HG03520 (cell line): ENCODE data around the gene ORAI3.
A peak's percentile ranks its signal among the peaks of the same experiment; 100 is the strongest.

ENCODE experiments used
- ATAC-seq: cut with Tn5 transposase; IDR thresholded peaks from one replicate; pipeline ENCODE4 v1.9.1; 2021; ENCODE audit warnings: mild to moderate bottlenecking, moderate library complexity; ENCODE audit not compliant: unreplicated experiment

Gene ORAI3

DNA sequence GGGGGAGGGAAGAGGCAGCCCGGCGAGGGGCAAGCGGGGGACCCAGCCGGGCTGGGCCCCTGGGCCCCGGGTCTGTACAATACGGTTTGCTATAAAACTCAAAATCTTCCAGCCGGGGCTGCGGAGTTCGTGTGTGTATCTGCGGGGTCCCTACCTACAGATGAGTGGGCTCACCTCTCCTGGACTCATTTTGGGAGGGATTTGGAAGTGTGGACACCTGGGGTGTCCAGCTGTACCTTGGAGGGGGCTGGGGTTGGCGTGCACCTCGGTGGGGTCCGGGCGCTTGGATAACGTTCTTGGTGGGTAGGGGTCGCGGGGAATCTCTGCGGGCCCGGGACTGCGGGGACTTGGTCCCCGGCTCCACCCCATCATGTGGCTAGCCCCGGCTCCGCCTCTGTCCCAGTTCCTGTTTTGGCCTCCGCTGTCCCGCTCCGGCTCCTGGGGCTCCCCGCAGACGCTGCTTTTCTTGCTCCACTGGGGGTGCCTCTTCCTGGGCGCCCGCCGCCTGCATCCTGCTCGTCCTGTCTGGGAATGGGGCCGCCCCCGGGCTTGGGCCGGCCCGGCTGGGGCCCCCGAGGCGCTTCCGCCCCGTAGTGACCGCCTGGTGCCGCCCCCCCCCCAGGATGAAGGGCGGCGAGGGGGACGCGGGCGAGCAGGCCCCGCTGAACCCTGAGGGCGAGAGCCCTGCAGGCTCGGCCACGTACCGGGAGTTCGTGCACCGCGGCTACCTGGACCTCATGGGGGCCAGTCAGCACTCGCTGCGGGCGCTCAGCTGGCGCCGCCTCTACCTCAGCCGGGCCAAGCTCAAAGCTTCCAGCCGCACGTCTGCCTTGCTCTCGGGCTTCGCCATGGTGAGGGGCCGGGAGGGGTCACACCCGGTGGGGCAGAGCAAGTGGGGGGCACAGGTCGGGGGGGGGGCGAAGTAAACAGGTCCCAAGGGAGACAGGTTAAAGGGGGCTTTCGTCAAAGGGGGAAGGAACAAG is at the start of gene ORAI3:
Gene ORAI3 (plus strand): TSS at position 402 of the 983 bp plus-strand sequence. CDS start 222 bp downstream, at position 624.
- peak; percentile 65 for ATAC-seq

DNA sequence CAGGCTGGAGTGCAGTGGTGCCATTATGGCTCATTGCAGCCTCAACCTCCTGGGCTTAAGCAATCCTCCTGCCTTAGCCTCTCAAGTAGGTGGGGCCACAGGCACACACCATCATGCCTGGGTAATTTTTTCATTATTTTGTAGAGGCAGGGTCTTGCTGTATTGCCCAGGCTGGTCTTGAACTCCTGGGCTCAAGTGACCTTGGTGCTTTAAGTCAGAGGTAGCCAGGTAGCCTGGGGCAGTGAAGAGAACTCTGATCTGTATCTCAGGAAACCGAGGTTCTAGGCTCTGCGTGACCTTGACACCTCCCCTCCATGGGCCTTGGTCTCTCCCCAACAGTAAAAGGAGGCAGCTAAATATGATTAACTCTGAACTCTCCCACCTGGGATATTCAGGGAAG is 49.1 kb upstream of the ORAI3 start:
- ATAC-seq: no peak

DNA sequence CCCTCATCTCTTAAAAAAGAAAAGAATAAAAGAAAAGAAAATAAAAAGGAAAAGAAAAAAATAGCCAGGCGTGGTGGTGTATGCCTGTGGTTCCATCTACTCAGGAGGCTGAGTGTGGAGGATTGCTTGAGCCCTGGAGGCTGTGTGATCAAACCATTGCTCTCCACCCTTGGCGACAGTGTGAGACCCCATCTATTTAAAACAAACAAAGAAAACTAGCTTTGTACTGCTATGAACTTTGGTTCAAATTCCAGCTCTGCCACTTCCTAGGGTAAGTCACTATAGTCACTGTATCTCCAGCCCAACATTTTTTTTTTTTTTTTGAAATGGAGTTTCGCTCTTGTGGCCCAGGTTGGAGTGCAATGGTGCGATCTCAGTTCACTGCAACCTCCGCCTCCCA is 48.3 kb upstream of the ORAI3 start:
- ATAC-seq: no peak

DNA sequence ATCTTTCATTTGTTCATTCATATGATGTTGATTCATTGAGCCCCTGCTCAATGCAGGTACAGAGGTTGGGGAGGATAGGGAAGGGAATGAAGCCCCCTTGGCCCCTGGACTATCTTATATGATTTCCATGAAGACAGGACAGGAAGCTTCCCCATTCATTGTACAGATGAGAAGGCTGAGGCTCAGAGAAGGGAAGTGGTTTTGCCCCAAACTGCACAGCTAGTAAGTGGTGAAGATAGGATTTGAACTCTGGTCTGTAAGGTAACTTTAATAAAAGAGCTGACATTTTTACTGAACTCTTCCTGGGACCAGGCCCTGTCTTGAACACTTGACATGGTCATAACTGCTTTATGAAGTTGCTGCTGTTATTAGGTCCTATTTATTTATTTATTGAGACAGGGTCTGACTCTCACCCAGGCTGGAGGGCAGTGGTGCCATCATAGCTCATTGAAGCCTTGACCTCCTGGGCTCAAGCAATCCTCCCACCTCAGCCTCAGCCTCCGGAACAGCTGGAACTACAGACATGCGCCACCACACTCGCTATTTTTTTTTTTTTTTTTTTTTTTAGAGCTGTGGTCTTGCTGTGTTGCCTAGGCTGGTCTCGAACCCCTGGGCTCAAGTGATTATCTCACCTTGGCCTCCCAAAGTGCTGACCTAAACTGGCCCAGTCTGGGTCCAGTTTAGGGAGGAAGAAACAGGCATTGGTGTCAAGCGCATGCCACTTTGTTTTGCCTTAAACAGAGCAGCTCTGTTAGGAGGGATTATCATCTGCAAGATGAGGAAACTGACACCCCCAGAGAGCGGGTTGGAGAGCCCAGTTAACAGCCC is 47.5 kb upstream of the ORAI3 start:
- no peak for ATAC-seq

DNA sequence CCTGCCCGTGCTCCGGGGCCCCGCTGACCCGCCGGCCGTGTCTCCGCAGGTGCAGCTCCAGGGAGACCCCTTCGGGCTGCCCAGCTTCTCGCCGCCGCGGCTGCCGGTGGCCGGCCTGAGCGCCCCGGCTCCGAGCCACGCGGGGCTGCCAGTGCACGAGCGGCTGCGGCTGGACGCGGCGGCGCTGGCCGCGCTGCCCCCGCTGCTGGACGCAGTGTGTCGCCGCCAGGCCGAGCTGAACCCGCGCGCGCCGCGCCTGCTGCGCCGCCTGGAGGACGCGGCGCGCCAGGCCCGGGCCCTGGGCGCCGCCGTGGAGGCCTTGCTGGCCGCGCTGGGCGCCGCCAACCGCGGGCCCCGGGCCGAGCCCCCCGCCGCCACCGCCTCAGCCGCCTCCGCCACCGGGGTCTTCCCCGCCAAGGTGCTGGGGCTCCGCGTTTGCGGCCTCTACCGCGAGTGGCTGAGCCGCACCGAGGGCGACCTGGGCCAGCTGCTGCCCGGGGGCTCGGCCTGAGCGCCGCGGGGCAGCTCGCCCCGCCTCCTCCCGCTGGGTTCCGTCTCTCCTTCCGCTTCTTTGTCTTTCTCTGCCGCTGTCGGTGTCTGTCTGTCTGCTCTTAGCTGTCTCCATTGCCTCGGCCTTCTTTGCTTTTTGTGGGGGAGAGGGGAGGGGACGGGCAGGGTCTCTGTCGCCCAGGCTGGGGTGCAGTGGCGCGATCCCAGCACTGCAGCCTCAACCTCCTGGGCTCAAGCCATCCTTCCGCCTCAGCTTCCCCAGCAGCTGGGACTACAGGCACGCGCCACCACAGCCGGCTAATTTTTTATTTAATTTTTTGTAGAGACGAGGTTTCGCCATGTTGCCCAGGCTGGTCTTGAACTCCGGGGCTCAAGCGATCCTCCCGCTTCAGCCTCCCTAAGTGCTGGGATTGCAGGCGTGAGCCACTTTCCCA is 46.6 kb upstream of the ORAI3 start:
- ATAC-seq: peak; percentile 50

DNA sequence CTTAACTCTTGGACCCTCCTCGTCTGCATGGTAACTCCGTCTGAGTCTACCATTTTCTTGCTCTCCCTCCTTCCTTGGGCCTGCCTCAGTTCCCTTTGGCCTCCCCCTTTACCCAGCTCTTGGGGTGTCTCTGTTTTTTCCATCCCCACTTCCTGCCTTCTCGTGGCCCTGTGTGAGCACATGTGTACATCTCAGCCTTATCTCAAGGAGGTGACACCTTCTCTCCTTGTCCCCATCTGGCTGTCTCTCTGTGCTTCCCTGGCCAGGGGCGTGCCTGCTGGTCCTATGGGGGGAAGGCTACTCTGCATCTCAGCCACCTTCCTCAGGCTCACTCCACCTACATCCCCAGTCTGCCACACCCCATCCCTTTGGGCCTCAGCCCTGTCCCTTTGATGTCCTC is 45.9 kb upstream of the ORAI3 start:
- no peak for ATAC-seq

DNA sequence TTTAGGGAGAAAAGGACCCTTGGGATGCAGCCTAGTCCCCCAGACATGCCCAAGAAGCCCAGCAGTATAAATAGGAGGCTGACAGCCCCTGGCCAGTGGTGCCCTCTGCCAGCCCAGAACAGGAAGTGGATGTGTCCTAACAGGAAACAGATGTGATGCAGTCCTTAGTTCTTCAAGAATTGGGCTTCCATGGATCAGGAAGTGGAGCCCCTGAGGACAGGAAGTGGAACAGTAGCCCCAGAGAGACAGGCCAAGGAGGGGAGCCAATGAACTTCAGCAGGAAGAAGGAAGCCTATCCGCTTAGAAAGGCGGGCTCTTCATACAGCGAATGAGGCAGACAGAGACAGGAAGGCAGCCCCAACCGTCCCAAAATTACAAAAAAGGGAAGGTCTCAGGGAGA is 45.3 kb upstream of the ORAI3 start:
- ATAC-seq: no peak

DNA sequence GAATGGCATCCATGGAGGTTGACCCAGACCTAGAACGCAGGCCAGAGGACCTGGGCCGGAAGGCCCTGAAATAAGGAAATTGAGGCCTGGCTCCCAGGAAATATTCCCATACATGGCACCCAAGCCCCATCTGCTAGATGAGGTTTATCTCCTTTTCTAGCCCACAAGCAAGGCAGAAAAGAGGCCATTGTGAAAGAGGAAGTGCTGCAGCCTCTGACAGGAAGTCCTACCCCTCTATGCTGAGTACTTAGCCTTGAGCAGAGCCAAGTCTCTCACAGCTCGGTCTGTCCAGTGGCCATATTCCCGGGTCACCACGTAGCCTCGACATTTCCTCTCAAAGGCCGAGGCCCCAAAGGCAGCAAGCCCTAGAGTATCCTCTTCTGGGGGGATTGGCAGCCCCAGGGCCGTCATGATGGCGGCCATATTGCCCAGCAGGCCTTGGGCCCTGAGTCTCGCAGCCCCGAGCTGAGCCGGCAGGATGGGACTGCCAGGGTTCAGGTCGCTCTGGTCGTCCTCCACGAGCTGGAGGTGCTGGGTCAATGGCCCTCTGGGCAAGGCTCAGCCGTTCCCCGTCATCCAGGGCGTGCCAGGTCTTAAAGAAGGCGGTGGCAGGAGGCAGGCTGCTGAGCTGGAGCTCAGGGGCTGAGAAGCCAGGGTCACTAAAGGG is 44.6 kb upstream of the ORAI3 start:
- ATAC-seq: no peak

DNA sequence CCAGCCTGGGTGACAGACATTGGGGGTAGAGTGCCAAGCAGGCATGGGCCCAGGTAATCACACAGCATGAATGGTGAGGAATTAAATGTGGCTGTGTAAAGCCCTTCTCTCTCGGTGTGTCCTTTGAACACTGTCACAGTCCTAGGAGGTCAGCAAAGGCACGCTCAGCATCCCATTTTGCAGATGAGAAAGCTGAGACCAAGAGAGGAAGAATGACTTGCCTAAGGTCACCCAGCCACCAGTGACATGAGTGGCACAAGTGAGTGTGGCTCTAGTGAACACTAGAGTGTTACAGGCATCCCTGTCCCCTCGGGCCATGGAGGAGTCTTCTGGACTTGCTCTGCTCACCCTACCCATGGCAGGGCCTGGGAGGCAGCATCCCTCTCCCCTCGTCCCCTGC is 41.8 kb upstream of the ORAI3 start:
- no peak for ATAC-seq

DNA sequence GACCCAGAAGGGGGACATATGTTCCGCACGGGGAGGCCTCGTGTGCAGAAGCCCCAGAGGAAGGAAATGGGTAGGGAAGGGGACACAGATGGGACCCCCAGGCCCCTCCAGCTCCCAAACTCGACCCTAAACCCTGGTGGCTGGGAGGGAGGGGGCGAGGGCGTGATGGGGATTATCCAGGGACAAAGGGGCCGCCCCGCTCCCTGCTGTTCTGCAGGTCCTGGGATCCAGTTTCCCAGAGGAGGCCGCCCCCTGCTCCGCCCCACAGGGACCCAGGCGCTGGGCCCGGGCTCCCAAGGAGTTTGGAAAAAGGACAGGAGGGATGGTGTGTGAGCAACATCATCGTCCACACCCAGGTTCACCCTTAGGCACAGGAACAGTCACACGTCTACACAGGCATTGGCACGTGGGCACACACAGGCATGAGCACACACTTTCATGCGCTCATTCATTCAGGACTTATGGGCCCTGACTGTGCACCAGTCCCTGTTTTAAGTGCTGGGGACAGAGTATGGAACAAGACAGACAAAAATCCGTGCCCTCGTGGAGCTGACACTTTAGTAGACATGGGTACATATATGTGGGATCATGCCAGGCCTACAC is 38.3 kb upstream of the ORAI3 start:
- ATAC-seq: no peak

DNA sequence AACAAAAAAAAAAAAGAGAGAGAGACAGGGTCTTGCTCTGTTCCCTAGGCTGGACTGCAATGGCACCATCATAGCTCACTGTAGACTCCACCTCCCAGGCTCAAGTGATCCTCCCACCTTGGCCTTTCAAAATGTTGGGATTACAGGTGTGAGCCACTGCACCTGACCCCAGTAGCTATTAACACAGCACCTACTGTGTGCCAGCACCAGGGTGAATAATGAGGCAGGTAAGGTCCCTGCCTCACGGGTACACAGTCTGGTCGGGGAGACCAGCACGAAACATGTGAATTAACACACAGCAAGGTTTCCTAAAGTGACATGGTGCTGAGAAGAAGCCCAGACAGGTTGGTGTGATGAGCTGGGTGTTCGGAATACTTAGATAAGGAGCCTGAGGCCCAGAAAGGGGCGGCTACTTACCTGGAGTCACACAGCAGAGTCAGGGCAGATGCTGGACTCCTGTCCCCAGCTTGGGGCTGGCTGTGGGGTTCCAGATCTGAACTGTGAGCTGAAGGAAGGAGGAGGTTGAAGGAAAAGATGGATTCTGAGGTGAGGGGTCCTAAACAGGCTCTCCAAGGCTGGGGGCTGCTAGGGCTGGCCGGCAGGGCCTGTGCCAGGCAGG is 36.0 kb upstream of the ORAI3 start:
- no peak for ATAC-seq

DNA sequence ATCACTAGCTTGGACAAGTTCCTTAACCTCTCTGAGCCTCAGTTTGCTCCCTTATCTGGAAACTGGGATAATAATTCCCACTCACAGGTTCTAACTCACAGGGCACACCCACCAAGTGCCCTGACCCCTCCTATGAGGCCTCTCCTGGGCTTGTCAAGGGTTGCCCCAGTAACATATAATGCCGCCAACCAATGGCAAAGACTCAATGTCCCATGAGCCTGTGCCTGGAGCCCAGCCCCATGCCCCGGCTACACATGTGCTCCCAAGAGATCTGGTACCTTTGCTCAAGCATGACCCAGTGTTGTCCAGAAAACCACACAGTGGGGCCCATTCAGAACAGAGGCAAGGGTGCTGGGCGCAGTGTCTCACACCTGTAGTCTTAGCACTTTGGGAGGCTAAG is 34.0 kb upstream of the ORAI3 start:
- no peak for ATAC-seq

DNA sequence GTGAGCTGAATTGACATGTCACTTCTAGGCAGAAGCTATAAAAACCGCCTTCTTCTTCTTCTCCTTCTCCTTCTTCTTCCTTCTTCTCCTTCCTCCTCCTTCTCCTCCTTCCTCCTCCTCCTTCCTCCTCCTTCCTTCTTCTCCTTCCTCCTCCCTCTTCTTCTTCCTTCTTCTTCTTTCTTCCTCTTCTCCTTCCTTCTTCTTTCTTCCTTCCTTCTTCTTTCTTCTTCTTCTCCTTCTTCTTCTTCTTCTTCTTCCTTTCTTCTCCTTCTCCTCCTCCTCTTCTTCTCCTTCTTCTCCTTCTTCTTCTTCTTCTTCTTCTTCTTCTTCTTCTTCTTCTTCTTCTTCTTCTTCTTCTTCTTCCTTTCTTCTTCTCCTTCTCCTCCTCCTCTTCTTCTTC is 30.3 kb upstream of the ORAI3 start:
- ATAC-seq: no peak

DNA sequence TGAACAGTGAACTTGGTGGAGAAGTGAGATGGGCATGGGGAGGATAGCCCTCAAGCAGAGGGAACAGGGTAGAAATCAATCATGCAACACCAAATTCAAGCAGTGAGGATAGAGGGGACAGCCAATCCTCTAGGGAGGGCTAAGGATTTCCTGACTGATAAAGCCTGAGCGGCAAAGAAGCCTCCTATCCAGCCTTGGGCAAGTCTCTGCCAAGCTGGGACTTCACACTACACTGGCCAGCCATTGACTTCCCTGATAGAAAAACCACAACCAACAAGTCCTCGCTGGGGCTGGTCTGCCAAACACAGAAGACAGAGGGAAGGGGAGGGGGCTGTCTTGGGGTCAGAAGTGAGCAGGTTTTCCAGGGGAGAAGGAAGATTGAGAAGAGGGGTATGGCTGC is 28.0 kb upstream of the ORAI3 start:
- no peak for ATAC-seq

DNA sequence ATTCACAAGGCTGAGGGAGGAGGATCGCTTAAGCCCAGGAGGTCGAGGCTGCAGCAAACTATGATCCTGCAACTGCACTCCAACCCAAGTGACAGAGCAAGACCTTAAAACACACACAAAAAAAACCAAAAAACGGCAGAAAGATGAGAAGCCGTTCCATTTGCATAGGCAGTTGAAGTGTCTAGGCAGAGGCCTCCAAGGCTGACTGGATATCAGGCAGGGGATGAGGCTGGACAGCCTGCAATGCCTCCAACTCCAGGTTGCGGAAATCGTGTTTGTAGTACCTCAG is 27.5 kb upstream of the ORAI3 start:
- no peak for ATAC-seq

DNA sequence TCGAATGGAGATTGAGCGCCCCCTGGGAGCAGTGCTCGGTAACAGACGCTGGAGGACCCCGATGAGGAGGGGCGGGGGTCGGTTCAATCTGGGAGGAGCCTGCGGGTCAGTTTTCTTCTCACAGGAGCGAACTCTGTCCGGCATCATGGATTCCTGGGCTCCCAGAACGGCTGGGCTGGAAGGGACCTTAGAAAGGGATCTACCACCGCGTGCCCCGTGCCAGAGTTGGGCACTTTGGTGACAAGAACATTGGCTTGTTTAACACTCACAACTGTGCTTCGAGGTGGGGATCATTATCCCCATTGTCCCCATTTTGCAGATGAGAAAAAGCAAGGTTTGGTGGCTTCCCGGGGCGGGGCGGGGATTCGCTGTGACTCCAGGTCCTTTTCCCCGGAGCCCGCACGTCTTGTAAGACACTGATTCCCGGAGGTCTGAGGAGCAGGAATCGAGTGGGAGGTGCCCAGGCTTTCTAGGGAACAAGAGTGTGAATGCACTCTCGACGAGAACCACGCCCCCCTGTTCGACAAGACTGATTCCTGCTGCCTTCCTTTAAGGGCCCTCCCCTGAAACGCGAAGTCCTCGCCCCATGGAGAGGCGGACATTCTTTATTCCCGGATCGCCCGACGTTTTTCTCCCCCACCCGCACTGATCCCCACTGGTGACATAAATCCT is 27.0 kb upstream of the ORAI3 start:
- no peak for ATAC-seq

DNA sequence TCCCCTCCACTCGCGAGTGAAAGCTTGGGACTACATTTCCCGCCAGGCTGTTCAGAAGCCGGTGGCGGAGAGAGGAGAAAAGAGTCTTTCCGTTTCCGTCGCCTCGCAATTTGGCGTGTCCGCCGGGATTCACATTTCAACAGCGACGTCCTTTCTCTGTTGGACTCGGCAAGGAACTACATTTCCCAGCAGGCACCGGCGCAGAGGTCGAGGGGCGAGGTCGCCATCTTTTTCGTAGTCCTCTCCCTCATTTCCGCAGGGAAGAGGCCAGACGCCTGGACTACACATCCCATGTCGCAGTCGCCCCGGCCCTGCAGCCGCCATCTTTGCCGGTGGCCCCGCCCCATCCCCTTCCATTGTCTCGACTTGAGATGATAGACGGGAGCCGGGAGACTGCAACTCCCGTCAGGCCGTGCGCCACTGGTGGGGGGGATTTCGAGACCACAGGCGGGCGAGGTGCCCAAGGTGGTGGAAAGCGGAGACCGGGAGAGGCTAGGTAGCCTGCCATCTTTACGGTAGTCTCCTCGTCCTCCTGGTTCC is 26.4 kb upstream of the ORAI3 start:
- ATAC-seq: peak; percentile 61

DNA sequence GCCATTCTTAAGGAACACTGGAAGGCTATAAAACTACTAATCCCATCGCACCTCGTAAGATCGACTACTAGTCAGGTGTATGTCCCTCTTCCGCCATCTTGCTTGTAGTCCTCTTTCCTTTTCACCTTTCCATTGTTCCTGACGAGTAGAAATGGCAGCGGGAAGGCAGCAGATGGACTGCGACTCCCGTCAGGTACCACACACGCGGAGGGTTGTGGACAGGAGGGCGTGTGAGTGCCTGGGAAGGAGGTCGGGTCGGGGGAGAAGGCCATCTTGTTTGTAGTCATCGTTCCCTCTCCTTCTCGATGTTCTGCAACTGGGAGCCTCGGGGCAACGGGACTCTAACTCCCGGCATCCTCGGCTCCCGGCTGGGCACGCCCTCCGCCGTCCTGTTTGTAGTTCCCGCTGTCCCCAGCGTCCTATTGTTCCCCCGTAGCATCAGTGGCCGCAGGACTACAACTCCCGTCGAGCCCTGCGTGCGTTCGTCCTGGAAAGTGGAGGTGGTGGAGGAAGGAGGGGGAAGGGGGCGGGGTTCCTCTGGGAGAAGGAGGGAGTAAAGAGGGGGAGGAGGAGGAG is 25.8 kb upstream of the ORAI3 start:
- peak; percentile 51 for ATAC-seq
